CD4-positive, alpha-beta T cell treated with Interferon gamma for 1 hour (primary cell): Measurements from ENCODE around the gene TMEM25.
"Not testable (repeated sequence)": the region's sequence is repeated elsewhere in the genome, so short reads cannot be mapped to it uniquely, and the experiment has no call there.

Experiments
- DNase-seq: peaks from one replicate; pipeline ENCODE4 v3.0.0-alpha.2; 2020

Gene TMEM25

DNA sequence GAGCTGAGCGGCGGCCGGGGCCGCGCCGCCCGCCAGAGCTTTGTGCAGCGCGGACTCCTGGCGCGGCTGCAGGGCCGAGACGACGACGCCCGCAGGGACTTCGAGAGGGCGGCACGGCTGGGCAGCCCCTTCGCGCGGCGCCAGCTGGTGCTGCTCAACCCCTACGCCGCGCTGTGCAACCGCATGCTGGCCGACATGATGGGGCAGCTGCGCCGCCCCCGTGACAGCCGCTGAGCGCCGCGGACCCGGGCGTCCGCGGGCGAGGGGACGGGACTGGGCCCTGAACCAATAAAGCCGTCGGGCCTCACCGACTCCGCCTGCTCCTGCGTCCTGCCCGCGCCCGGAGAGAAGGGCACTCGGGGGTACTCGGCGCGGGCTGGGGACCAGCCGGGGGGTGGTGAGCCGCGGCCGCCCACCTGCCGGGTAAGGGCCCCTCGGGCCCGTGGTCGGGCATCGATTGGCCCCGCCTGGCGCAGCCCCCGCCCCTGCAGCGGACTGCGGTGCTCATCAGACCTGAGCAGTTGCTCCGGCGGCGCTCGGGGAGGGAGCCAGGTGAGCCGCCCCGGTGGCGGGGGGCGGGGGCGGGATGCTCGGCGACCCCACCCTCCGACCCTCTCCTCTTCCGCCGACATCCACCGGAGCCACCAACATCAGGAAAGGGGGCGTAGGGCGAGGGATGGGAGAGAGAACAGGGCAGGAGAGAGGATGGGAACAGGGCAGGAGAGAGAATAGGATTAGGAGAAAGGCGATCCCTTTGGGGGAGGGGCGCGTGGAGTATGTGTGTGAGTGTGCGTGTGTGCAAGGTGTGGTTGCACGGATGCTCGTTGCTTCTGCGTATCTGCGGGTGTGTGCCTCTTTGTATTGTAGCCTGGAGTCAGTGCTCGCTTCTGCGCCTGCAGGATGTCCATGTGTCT is at the start of gene TMEM25:
Gene TMEM25, plus strand, starts transcription at position 510 of the 914 bp plus-strand sequence. CDS start 610 bp downstream, outside the sequence.
- DNase-seq: peak; percentile 49

DNA sequence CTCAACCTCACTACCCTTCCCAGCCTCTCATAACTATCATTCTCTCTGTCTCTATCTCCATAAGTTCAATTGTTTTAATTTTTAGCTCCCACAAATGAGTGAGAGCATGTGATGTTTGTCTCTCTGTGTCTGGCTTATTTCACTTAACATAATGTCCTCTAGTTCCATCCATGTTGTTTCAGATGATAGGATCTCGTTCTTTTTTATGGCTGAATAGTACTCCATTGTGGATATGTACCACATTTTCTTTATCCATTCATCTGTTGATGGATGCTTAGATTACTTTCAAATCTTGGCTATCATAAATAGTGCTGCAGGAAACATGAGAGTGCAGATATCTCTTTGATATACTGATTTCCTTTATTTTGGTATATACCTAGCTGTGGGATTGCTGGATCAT is 49.8 kb upstream of the TMEM25 start:
- not testable (repeated sequence) for DNase-seq

DNA sequence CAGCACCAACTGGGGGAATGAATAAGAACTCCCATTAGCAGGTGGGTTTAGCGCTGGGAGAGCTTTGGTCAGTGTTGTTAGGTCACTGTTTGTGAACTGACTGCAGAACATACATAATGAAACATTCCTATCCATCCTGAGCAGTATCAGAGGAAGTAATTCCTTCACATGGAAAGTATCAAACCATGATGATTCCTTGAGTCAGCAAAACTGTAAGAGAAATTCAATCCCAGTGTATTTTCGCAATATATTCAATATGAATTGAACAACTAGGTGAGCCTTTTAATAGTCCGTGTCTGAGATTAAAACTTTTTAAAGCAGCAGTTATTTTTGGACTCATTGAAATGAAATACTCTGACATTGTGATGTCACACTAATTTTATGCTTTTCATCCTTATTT is 46.6 kb upstream of the TMEM25 start:
- DNase-seq: no peak

DNA sequence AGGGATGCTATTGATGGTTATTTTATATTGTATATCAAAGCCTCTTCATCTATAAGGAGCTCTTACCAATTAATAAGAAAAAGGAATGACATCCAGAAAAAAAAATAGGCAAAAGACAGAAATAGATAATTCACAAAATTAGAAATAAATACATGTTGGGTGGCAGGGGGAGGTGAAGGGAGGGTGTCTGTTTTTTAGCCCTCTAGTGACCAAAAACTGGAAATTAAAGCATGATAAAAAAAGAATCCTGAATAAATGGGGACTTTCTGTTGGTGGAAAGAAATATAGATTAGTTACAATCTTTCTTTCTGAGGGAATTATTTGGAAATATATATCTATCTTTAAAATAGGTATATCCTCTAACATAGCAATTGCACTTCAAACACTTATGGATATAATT is 45.7 kb upstream of the TMEM25 start:
- no peak for DNase-seq

DNA sequence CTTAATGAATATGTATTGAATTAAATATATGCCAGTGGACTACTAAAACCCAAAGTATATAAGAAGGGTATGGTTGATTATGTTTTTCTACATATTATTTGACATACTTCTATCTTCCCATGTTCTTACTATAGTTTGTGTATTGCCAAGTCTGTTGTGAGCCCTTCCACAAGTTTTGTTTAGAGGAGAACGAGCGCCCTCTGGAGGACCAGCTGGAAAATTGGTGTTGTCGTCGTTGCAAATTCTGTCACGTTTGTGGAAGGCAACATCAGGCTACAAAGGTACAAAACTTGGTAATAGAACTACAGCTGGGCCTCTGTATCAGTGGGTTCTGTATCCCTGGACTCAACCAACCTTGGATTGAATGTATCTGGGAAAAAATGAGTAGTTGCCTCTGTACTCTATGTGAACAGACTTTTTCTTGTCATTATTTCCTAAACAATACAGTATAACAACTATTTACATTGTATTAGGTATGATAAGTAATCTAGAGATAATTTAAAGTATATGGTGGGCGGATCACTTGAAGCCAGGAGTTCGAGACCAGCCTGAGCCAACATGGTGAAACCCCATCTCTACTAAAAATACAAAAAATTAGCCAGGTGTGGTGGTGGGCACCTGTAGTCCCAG is 42.4 kb upstream of the TMEM25 start:
- DNase-seq: peak; percentile 76

DNA sequence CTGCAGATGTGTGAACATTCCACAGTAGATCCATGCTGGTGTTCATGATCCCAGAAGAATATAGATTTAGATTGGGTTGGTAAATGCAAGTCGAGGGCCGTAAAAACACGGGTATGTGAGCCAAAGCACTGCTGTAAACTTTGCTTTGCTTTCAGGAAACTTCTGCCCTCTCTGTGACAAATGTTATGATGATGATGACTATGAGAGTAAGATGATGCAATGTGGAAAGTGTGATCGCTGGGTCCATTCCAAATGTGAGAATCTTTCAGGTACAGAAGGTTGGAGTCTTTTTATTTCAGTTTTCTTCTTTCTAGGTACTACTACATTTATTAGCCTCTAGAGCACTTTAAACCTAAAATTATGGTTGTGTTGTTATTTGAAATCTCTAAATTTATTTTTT is 40.0 kb upstream of the TMEM25 start:
- DNase-seq: no peak

DNA sequence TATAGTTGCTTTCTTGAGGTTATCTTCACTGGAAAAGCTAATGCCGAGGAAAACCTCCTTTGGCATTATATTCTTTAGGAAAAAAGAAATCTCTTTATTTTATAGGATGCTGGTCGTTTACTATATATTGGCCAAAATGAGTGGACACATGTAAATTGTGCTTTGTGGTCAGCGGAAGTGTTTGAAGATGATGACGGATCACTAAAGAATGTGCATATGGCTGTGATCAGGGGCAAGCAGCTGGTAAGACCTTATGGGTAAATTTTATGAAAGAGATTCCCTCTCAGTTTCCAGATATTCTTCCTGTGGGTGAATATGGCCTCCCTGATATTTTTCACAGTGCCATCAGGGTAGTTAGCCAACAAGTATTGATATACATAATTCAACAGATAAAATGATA is 33.2 kb upstream of the TMEM25 start:
- no peak for DNase-seq

DNA sequence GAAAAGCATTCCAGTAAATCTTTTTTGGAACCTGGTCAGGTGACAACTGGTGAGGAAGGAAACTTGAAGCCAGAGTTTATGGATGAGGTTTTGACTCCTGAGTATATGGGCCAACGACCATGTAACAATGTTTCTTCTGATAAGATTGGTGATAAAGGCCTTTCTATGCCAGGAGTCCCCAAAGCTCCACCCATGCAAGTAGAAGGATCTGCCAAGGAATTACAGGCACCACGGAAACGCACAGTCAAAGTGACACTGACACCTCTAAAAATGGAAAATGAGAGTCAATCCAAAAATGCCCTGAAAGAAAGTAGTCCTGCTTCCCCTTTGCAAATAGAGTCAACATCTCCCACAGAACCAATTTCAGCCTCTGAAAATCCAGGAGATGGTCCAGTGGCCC is 27.8 kb upstream of the TMEM25 start:
- DNase-seq: no peak

DNA sequence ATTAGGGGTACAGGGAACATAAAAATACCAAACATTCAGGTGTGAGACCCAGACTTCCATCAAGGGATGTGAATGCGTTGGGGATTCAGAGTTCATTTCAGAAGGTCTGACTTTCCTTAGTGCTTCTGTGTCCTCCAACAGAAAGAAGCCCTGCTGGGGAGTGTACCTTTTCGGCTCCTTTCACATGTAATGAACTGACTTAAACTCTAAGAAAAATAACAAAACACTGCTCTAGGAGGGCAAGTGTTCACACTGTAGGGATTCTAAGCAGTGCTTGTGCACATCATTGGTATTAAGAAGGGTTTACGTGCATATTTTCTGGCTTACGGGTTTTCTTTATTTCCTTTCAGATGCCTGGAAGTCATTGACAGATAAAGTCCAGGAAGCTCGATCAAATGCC is 19.4 kb upstream of the TMEM25 start:
- no peak for DNase-seq

DNA sequence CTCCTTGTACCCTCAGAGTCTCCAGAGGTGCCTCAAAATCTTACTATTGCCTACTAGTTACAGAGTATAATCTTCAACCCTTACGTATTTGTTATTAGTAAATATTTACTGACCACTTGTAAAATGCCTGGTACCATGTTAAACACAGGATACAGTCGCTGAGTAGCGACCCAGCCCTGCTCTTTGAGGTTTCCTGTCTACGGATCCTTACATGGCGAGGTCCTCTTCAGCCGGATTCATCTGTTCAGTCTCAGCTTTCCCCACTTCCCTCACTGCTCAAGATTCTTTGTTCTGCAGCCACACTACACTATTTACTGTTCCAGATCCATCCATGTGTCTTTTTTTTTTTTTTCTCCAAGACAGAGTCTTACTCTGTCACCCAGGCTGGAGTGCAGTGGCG is 16.9 kb upstream of the TMEM25 start:
- DNase-seq: no peak

DNA sequence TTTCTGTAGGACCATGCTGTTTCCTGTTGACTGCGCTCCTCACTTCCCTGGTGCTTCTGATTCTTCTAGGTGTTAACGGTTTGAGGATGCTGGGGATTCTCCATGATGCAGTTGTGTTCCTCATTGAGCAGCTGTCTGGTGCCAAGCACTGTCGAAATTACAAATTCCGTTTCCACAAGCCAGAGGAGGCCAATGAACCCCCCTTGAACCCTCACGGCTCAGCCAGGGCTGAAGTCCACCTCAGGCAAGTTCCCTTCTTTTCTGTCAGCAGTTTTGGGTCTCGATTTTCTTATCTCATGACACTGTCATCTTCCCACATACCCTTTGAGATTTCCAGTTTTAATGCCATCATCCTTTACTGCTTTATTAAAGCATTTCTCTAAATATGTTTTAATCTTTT is 11.4 kb upstream of the TMEM25 start:
- no peak for DNase-seq

DNA sequence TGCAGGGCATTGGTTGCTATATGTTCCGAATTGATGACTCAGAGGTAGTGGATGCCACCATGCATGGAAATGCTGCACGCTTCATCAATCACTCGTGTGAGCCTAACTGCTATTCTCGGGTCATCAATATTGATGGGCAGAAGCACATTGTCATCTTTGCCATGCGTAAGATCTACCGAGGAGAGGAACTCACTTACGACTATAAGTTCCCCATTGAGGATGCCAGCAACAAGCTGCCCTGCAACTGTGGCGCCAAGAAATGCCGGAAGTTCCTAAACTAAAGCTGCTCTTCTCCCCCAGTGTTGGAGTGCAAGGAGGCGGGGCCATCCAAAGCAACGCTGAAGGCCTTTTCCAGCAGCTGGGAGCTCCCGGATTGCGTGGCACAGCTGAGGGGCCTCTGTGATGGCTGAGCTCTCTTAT is 9.1 kb upstream of the TMEM25 start:
- DNase-seq: no peak

DNA sequence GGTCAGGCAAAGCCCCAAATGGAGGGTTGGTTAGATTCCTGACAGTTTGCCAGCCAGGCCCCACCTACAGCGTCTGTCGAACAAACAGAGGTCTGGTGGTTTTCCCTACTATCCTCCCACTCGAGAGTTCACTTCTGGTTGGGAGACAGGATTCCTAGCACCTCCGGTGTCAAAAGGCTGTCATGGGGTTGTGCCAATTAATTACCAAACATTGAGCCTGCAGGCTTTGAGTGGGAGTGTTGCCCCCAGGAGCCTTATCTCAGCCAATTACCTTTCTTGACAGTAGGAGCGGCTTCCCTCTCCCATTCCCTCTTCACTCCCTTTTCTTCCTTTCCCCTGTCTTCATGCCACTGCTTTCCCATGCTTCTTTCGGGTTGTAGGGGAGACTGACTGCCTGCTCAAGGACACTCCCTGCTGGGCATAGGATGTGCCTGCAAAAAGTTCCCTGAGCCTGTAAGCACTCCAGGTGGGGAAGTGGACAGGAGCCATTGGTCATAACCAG is 8.4 kb upstream of the TMEM25 start:
- DNase-seq: no peak

DNA sequence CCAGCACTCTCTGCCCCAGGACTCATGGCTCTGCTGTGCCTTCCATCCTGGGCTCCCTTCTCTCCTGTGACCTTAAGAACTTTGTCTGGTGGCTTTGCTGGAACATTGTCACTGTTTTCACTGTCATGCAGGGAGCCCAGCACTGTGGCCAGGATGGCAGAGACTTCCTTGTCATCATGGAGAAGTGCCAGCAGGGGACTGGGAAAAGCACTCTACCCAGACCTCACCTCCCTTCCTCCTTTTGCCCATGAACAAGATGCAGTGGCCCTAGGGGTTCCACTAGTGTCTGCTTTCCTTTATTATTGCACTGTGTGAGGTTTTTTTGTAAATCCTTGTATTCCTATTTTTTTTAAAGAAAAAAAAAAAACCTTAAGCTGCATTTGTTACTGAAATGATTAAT is 6.6 kb upstream of the TMEM25 start:
- DNase-seq: no peak

DNA sequence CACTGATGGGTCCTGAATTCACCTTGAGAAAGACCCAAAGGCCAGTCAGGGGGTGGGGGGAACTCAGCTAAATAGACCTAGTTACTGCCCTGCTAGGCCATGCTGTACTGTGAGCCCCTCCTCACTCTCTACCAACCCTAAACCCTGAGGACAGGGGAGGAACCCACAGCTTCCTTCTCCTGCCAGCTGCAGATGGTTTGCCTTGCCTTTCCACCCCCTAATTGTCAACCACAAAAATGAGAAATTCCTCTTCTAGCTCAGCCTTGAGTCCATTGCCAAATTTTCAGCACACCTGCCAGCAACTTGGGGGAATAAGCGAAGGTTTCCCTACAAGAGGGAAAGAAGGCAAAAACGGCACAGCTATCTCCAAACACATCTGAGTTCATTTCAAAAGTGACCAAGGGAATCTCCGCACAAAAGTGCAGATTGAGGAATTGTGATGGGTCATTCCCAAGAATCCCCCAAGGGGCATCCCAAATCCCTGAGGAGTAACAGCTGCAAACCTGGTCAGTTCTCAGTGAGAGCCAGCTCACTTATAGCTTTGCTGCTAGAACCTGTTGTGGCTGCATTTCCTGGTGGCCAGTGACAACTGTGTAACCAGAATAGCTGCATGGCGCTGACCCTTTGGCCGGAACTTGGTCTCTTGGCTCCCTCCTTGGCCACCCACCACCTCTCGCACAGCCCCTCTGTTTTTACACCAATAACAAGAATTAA is 6.1 kb upstream of the TMEM25 start:
- DNase-seq: no peak

DNA sequence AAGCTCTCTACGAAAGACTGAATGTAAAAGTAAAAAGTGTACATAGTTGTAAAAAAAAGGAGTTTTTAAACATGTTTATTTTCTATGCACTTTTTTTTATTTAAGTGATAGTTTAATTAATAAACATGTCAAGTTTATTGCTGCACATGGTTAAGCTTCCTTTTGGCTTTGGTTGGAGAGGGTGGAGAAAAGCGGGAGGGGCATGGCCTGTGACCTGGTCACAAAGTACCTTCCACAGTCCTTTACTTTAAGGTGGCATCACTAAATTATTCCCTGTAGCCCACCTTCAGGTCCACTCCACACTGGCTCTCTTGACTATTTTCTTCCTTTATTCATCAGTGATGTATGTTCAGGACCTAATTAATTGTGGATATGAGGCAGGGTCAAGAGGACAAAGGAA is 4.3 kb upstream of the TMEM25 start:
- DNase-seq: no peak

DNA sequence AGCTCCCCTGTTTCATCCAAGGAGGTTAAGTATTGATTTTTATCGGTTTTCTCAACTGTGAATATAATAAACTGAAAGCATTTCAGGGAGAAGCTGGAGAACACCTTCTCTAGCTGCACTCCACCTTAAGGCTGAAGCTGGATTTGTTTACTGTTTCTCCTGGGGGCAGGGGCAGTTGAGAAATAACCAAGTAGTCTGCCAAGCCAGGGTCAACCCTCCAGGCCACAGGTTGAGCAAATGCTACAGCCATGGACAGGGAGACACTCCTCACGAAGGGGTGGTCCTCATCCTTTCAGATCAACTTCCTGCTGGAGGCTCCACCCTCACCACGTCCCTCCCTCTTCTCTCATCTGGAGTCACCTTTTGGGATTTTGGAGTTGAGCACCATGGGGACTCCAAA is 3.9 kb upstream of the TMEM25 start, which contains the start of gene TTC36:
Gene TTC36, plus strand, starts transcription at position 366 of the 400 bp plus-strand sequence. Its CDS starts 21 bp downstream, at position 387.
- no peak for DNase-seq

DNA sequence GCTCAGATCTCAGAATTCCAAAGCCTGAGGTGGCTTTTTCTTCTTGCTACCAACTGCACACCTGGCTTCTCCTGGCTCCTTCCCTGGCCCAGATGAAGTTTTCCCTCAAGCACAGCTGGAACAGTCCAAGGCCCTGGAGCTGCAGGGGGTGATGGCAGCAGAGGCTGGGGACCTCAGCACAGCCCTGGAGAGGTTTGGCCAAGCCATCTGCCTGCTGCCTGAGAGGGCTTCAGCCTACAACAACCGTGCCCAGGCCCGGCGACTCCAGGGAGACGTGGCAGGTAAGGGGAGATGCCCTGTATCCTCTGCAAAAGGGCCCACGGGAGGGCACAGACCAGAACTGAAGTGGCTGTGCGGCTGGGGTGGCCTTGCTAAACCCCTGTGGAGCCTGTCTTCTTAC is 2.5 kb upstream of the TMEM25 start:
- DNase-seq: no peak

DNA sequence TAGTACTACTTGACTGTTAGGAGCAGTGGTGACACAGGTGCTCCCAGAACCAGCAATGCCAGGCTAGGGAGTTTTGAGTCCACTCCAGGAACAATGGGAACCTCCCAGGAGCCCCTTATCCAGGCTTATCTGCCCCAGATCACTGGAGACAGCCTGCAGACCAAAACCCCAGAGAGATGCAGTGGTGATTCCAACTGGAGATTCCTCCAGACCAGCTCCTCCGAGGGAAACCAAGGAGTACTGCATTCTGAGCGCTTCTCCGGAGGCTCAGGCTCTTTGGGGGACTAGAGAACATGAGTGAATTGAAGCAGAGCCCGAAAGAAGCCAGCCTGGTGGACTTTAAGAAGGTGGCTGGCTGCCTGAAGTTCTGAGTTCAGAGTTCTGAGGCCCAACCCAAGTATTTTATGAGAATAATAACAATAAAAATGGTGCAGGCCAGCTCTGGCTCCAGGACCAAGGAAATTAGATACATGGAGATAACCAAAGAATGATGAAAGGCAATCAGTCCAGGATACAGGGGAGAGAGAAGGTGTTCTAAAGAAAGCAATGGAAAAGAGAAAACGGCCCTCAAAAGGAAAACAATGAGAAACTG is 1.3 kb upstream of the TMEM25 start:
- no peak for DNase-seq

DNA sequence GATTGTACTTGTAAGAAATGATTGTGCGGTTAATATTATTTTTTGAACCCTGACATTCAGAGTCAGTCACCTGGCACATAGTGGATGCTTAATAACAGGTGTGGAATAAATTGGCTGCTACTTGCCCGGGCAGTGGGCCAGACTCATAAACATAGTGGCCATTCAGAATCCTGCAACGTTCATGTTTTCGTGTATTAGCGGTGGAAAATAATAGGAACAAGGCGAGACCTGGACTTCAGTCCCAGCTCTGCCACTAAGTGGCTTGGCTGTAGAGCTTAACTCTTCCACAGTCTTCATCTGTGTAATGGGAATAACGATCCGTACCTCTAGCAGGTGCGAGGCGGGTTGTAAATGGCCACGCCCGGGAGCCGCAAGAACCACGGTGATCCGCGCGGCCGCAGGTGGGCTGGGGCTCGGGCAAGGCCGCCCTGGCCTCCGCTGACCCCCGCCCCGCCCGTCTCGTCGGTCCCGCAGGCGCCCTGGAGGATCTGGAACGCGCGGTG is 761 bp upstream of the TMEM25 start:
- DNase-seq: no peak

DNA sequence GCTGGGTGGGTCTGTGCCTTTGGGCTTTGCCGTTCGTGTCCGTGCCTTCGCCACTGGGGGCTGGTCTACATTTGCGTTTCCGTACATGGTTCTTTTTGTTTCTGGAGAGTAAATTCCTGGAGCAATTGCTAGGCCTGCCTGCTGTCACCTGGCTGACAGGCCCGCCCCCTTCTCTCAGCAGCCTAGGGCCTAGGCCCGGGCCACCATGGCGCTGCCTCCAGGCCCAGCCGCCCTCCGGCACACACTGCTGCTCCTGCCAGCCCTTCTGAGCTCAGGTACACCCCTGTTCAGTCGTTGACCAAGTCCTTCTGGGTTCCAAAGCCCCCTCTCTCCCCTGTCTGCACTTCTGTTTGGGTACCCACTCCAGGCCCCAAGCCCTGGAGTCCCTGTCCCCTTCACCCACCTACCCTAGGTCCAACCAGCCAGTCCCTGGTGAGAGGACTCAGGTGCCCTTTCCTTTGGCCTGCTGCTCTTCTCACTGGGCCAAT is 649 bp downstream of the TMEM25 start:
- no peak for DNase-seq

DNA sequence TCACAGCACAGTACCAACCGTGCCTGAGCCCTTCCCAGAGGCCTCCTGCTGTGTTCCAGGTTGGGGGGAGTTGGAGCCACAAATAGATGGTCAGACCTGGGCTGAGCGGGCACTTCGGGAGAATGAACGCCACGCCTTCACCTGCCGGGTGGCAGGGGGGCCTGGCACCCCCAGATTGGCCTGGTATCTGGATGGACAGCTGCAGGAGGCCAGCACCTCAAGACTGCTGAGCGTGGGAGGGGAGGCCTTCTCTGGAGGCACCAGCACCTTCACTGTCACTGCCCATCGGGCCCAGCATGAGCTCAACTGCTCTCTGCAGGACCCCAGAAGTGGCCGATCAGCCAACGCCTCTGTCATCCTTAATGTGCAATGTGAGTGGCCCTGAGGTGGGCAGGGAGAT is 1.1 kb downstream of the TMEM25 start:
- DNase-seq: no peak
